ENCODE results near the gene PYCR2.
A peak's percentile ranks its signal among the peaks of the same experiment; 100 is the strongest.
"Not testable (repeated sequence)": the region's sequence is repeated elsewhere in the genome, so short reads cannot be mapped to it uniquely, and the experiment has no call there.

The PYCR2 gene

DNA sequence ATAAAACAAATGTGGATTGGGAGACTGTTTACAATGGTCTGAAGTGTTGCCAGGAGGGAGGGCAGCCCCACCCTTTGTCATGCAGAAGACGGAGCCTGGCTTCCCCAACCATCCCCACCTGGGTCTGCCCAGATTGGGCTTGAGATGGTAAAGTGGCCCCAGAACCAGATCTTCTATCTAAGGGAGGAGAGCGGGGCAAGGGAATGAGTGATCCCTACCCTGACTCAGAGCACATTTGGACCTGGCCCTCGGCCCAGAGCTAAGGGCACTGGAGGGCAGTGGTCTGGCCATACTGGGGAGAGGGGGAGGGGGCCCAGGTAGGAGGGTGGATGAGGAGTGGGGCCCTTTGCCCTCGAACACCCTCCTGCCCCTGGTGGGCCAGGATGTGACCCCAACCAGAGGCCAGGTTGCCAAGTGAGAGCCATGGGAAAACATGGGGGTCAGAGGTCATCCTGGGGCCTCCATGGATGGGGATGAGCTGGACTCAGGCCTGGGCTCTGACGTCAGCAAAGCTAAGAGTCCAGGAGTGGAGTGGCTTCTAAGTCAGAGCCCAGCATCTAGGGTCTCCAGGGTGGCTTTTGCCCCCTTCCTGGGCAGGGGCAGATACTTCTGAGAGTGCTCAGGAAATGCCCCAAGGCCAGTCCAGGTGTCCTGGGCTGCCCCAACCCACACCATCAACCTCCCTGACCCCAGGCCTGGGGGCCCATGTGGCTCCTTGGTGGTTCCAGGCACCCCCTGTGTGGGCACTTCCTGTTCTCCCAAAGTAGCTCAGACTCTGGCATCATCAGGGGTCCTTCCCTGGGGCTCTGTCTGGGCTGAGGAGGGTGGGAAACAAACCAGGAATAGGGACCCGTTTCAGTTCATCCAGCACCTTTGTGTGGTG, 33.5 kb downstream of the PYCR2 start:
- DNase-seq (ENCODE audit: low read depth, low spot score), result no peak

DNA sequence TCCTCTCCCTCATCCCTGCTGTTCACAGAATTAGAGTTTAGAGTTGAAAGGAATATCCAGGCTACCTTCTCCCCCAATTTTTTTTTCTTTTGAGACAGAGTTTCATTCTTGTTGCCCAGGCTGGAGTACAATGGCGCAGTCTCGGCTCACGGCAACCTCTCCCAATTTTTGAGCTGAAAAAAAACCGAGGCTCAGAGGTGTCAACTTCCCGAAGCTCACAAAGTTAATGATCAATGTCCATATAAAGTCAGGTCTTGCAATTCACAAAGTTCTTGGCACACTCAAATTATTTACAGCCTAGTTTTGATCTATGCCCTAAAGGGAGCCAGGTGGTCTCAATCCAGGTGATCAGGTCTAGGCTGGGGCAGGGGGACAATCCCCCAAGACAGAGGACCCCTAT, 34.3 kb downstream of the PYCR2 start:
- DNase-seq (ENCODE audit: low read depth, low spot score), result no peak

DNA sequence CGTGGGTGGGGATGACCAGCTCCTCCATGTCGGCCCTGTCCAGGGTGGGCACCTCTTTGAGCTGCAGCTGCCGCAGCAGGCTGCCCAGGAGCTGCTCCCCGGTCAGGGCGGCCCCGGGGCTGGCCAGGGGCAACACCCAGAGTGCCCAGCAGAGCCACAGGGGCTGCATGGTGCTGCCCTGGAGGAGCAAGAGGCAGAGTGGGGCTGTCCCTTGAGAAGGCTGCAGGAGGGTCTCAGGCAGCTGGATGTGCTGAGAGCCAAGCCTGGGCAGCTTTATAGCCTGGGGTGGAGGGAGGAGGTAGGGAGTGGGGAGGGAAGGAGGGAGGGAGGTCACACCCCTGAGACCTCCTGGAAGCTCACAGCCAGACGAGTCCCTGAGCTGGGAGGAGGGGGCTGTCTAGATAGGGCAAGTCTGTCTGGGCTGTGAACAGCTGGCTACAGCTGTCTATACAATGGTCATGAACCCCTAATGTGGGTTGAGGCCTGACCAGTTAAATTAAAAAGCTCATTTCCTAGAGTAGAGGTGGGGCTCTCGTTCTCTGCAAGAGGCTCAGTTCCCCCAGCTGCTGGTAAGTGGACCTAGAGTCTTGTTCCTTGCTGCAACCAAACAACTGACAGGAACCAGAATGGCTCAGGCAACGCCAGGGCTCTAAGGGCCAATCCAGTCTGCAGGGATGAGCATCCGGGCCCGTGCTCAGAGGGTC, 35.0 kb downstream of the PYCR2 start, which contains the start of gene LEFTY1:
LEFTY1 (minus strand) TSS at position 249 of the 704 bp plus-strand sequence; CDS start at position 169, 80 bp downstream.
- no peak for DNase-seq (ENCODE audit: low read depth, low spot score)

DNA sequence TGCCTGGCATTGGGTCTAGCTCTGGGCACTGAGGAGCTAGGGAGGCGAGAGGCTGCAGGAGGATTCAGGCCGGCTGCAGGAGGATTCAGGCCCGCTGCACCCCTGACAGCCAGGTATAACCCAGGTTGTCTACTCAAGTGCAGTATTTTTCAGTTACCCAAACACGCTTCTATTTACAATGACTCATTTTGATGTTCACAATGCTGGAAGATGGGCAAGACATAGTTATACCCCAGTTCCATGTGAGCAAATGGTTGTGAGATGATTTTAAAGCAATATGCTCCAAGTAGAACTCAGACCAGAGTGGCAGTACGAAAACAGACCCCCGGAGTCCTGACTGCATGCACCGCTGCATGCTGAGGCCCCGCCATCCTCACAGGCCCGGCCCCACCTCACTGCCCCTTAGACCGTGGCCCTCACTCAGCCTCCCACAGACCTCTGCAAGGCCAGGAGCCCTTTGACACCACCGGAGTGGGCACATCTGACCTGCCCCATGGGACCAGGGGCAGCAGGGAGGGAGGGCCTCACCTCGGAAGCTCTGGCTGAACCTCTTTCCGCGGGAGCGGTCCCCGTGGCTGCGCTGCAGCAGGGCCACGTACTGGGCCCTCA, 35.7 kb downstream of the PYCR2 start:
- DNase-seq (ENCODE audit: low read depth, low spot score), result no peak

DNA sequence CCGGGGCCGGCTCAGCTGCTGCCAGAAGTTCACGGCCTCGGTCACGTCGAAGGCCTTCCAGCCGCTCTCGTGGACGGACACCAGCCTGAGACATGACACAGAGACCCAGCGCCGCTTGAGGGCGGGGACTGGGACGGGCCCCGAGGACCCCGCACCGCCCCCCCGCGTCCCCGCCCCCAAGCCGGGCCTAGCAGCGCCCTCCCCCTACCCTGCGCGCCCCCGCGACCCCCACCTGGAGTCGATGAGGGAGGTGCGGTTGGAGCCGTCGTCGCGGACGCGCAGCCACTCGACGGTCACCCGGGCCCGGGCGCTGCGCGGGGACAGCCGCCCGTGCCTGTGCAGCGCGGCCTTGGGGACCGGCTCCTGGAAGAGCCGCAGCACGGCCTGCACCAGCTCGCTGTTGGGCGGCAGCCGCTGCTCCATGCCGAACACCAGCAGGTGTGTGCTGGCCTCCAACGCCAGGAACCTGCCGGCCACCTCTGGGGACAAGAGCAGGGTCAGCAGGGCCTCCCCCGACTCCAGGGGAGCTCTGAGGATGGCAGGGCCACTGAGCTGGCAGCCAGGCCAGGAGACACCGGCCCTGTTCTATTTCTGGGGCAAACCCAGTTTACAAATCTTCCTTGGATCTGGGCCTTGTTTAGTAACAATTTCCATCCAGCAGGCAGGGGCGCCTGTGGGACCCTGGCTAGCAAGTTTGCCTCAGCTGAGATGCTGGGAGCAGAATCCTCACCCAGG, 36.3 kb downstream of the PYCR2 start:
- DNase-seq (ENCODE audit: low read depth, low spot score), result not testable (repeated sequence)

DNA sequence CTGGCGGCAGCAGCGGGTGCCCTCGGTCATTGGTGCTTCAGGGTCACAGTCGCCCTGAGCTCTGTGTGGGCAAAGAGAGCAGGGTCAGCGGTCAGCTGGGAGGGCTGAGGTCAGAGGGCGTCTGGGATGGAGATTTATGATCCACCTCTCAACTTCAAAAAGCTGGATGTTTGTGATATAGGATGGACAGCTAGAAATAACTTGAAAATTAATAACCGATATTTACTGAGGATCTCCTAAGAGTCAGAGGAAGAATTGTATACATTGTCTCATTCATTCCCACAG, 37.1 kb downstream of the PYCR2 start:
- DNase-seq (ENCODE audit: low read depth, low spot score), result no peak

DNA sequence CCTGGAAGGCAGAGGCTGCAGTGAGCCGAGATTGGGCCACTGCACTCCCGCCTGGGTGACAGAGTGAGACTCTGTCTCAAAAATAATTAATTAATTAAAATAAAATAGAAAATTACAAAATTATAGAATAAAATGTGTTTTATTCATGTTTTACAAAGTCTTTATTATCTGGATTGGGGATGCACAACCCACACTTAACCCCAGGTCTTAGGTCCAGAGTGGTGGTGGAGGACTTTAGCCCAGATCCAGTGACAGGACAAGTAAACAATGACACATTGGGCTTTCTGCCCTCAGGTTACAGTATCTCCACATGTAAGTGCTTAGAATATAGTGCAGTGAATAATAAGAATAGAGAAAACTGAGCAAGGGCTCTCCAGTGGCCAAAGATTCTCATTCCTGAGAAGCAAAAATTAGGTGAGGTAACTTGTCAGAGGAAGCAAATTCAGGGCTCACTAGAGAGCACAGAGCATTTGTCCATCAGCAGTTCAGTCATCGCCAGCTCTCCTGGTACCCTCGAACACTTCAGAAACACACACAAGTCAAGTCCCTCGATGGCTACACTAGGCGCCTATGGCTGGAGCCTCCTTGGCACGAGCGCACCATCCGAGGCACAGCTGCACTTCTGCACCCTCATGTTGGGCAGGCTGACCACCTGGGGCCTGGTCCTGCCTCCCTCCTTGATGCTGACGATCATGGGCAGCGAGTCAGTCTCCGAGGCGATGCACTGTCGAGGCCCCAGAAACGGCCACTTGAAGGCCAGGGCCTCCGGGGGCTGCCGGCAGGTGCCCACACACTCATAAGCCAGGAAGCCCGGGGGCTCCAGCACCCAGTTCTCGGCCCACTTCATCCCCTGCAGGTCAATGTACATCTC, 37.7 kb downstream of the PYCR2 start:
- no peak for DNase-seq (ENCODE audit: low read depth, low spot score)

DNA sequence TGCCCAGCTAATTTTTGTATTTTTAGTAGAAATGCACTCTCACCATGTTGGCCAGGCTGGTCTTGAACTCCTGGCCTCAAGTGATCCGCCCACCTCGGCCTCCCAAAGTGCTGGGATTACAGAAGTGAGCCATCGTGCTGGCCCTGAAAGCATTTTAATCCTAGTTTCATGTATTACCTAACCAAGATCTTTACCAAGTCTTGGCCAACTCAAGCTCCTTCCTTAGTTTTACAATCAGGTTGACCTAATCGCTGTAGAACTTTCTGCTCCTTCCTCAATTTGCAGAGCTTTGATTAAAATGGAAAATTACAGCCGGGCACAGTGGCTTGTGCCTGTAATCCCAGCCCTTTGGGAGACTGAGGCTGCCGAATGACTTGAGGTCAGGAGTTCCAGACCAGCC, 38.7 kb downstream of the PYCR2 start:
- DNase-seq (ENCODE audit: low read depth, low spot score), result no peak

DNA sequence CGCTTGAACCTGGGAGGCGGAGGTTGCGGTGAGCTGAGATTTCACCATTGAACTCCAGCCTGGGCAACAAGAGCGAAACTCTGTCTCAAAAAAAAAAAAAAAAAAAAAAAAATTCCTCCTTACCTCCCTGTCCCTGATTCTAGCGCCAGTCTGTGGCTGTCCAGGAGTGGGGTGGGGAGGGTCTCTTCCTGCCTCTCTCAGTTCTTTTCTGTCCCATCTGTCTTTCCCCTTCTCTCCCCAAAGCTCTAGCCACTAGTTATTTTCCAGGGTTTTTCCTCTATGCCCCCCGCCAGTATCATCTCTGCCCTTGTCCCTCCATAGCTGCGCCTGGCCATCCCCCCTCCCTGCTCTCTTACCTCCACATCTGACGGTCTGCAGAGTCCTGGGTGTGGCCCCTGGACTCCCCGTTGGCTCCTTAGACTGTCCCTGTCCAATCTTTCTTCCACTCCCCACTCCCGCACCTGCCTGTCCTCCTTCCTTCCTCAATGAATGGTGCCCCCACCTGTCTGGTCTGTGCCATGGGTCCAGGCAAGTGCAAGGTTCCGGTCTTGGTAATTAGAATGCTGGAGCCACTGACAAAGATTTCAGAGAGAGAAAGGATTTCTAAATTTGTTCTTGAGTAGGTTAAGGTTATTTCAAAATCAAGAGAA, 40.3 kb downstream of the PYCR2 start:
- no peak for DNase-seq (ENCODE audit: low read depth, low spot score)

DNA sequence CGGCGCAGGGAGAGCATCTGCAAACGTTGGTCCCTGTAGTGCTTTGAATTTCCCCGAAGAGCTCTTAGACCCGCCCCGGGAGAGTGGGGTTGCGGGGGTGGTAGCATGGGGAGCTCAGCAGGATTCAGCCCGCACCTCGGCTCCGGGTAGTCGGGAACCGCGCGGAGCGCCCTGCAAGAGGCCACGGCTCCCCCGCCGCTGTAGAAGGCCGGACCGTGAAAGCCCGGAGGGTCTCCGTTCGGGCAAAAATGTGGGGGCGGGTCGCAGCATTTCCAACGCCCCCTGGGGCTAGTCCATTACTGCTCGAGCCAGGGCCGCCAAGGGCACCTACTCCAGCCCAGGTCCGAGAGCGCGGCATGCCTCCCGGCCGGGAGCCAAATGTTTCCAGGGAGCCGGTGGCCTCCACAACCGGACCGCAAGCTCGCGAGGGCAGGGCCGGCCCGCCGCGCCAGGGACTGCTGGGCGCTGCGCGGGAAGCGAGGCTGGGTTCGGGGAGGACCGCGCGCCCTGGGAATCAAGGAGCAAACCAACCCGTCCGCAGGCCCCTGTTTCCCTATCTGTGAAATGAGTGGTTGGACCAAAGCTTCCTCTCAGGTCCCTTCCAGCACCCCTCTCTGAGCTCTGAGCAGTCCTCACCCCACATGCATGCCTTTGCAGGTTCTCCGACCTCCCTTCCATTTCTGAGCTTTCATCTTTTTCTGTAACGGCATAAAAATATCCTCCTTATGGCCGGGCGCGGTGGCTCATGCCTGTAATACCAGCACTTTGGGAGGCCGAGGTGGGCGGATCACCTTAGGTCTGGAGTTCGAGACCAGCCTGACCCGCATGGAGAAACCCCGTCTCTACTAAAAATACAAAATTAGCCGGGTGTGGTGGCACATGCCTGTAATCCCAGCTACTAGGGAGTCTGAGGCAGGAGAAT, 41.1 kb downstream of the PYCR2 start:
- DNase-seq (ENCODE audit: low read depth, low spot score), result no peak

DNA sequence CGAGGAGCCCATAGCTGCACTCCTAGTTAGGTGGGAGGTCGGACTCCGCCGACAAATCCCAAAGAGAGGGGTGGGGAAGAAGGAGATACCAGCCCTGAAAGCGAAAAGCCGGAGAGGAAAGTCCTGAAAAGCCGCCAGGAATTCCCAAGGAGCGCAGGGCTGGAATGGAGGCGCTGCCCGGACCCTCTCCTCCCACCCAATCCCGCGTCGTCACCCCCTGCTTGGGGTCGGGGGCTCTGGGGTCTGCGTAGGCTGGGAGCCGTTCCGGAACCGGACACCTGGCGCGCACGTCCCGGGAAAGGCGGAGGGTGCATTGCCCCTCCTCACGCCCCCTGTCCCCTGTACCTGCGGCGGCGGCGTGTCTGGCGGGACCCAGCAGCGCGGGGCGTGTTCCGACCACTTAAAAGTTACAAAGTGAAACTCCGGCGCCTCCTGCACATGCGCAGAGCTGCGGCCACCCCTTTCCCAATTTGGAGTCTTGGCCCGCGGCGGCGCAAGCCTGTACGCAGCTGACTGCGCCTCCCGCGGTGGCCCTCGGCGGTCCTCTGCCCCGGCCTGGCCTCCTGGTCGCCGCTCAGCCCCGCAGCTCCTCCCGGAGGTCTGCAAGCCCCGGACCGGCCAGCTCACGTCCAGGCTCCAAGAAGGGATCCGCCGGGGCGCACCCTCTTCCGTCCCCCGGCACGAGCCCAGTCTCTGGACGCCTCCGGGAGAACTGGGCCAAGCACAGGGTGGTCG, 41.9 kb downstream of the PYCR2 start, which contains the start of gene TMEM63A:
TMEM63A (minus strand) TSS at position 422 of the 735 bp plus-strand sequence. CDS start 4,800 bp downstream, outside the sequence.
- peak; percentile 16 for DNase-seq (ENCODE audit: low read depth, low spot score)

DNA sequence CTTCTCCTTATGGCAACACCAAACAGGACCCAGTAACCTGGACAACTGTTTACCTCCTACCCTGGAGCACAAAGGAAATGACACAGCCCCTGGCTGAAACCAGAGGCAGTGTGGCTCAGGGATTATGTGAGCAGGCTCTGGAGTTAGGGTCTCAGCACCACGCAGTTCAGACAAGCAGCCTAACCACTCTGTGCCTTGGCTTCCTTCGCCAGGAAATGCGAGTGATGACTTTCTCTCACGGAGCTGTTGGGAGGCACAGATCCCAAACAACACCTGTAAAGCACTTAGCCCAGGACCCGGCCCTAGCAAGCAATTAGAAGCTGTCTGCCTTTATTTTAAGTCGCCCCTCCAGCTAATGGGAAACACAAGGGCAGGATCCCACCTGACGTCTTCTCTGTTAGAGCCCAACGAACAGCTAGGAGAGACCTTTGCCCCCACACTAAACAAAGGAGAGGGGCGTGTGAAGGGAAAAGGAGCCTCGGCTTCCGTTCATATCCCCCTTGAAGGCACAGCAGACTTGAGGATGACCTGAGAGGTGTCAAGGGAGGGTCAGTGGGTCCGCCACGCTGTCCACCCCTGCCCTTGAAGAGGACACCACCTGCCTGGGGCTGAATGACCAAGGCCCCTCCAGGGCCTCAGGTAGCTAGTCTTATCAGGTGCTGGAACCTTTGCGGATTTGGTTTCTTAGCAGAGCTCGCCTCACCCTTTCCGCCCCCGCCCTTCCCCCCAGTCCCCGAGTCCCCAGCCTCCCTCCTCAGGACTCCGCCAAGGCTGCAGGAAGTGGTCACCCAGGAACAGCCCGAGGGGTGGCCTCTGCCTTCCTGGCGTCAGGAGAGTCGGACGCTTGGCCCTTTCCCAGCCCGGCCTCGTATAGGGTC, 42.7 kb downstream of the PYCR2 start:
- no peak for DNase-seq (ENCODE audit: low read depth, low spot score)

DNA sequence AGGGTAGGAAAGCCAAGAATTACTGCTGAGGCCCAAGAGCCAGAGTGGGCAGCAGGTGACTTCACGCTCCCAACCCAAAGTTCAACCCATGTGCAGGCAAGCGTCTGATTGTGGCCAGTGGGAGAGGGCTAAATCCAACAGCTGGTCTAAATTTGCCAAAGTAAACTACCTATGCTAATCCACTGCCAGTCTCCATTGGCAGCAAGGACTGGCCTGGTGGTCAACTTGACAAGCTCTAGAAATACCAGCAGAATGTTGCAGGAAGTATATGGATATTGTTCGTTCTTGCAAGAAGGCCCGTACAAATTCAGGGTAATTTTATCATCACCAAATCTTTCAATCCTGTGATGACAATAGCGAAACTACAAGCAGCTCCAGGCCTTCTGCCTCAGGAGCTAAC, 43.4 kb downstream of the PYCR2 start:
- no peak for DNase-seq (ENCODE audit: low read depth, low spot score)

DNA sequence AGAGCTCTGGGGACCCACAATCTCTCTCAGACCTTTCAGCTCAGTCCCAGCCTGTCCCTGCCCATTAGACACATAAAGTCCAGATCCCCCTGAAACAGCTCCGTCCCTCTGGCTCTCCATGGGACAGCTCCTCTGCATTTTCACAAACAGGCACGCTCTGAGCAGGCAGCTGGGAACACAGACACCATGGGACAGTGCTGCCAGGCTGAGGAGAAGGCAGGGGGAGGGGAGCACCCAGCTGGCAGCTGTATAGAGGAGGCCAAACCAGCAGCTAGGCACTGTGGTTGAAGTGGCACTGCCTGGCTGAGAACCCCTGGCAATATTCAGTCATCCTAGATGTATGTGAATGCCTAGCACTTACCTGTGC, 43.8 kb downstream of the PYCR2 start:
- DNase-seq (ENCODE audit: low read depth, low spot score), result no peak

DNA sequence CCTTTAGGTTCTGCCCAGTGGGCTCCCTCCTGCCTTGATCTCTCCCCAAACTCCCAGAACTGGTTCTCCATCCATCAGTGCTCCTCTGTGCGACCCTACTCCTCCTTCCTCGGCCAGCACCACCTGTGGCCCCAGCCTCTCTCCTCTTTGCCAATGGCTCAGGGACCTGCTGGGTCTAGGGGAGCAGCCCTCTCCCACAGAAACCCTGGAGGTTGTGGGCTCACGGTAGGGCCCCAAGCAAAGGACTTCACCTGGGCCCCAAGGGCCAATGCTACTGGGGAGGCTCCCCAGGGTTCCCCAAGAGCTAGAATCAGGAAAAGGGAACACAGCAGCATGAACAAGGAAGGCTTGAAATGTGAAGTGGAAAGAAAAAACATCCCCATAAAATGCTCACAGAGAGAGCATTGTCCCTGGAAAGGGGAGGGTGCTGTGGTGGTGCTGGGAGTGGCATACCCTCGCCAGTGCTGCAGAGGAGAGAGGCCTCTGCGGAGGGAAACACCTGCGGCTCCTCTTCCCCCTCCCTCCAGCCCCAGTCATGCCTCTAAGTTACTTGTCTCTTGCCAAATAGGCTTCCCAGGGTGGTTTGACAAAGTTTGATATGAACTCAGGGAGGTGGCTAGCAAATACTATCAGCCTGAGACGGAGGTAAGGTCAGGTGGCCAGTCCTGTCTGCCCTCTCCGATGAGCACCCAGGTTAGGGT, 44.4 kb downstream of the PYCR2 start:
- DNase-seq (ENCODE audit: low read depth, low spot score), result no peak

DNA sequence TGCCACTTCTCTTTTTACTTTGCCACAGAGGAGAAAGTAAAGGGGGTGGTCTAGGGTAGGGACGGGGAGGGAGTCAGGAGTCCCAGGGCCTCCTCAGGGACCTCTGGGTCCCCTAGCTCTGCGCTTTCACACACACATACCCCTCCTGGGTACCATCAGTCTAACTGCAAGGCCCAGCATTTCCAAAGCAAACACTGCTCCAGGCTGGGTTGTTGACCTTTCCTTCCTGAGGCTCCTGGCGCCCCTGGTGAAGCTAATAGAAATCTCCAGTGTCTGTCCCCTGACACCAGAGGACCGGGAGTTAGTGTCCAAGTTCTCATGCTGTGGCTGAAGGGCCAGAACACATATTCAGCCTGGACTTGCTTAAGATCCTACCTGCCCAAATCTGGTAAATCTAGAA, 45.8 kb downstream of the PYCR2 start:
- no peak for DNase-seq (ENCODE audit: low read depth, low spot score)

DNA sequence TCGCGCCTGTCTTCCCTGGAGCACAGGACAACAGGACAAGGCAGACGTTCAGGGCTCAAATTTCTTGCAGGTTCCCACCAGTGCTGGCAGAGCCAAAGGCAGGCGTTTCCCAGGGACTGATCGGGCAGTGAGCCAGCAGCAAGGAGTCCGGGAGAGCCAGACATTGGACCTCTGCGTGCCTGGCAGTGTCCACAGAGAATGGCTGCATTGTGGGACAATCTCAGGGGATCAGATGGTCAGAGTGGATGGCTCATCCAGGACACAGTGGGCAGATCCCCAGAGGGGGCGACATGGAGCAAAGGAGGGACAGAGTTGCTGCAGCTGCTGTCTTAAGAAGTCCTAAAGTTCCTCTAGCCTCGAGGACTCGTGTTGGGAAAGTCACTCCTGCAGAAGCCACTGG, 46.5 kb downstream of the PYCR2 start:
- DNase-seq (ENCODE audit: low read depth, low spot score), result no peak

Measured in brain pericyte (primary cell).